Measurements from ENCODE around the gene SLC35E4. TPM values are rescaled to one million over a fixed set of nuclear protein-coding genes. Genes with fewer than 3 reads are reported as not detected.

The SLC35E4 gene
- total and polyA plus RNA-seq, 7 experiments from 2014 or later = 0.85 to 5.2 (median 2.3) TPM

DNA sequence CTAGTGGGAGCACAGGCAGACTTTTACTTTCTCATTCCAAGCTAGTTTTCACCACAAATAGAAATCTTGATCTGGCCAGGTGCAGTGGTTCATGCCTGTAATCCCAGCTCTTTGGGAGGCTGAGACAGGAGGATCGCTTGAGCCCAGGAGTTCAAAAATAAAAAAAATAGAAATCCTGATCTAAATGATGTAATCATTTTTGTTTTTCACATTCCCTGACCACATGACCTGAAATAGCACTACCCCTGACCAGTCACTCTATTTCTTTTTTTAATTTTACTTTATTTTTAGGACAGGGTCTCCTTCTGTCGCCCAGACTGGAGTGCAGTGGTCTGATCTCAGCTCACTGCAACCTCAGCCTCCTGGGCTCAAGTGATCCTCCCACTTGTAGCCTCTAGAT, 30.9 kb upstream of the SLC35E4 start:
- H3K27ac Mint-ChIP-seq = no peak overlapping the region

DNA sequence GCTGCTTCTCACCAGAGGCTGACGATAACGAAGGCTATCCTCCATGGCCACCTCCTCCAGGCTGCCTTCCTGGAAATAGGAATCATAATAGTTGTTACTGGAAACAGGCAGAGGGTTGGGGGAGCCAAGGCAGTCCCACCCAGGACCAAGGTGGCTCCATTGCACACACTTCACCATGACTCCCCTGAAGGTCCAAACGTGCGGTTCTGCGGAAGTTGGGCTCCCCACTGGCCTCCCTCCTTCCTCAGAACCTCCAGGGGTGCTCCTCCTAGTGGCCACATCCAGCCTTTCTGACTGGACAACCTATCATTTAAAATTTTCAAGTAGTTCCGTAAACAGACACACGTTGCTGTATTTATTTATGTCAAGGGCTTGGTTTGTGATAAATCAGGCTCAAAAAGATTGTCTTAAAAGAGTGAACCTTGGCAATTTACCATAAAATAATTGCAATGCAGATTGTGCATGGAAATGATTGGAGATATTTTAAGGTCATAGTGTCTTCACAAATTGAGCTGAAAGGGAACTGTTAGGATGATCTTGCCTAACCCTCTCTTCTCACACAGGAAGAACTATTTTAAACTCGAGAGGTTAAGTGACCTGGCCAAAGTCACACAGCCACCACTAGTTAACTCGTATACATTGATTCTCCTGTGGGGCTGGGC, 30.0 kb upstream of the SLC35E4 start:
- peak overlapping the region; percentile 26 to 95 (median 72) for H3K4me3 Mint-ChIP-seq
- H3K27ac Mint-ChIP-seq = peak overlapping the region in 5 of 9 donors; percentile 36 to 61 (median 57)
- Histone ChIP-seq H3K4me1 (ENCODE audit: control insufficient read depth in 2 of 2, insufficient read depth in 2 of 2, low read length in 2 of 2) (peaks cover 0 to 6% of the 10 kb centered on the region in 2 donors), H3K27ac (ENCODE audit: low read depth, low read length) (no peak overlapping the region), H3K9me3 (ENCODE audit: control insufficient read depth in 2 of 3, low read length in 3 of 3) (no peaks in the 10 kb centered on the region), H3K4me3 (ENCODE audit: low read length) (no peak overlapping the region), H3K27me3 (ENCODE audit: control insufficient read depth in 2 of 2, insufficient read depth in 2 of 2, low read length in 2 of 2) (no peaks in the 10 kb centered on the region), H3K36me3 (ENCODE audit: control insufficient read depth in 2 of 3, insufficient read depth in 3 of 3, low read length in 3 of 3) (no peaks in the 10 kb centered on the region)
- no peaks in the 10 kb centered on the region for H3K27me3 Mint-ChIP-seq
- POLR2A ChIA-PET = interaction anchor here (1.0 kb wide), 1 partner anchor 13 kb away, joined by 4 read pairs; no protein-coding TSS in a partner anchor
- CTCF ChIA-PET = interaction anchor here (0.7 kb wide), 1 partner anchor 10 kb away, joined by 3 read pairs; no protein-coding TSS in a partner anchor
- ATAC-seq (peak; percentile 51), DNase-seq (peak in 7 of 9 donors; percentile 21 to 42 (median 25))
- H3K4me1 Mint-ChIP-seq = peaks cover 24 to 54% (median 28%) of the 10 kb centered on the region in 7 donors
- H3K9me3 Mint-ChIP-seq = peaks cover 0 to 1% (median 0%) of the 10 kb centered on the region in 11 donors
- intact Hi-C loops (cut with micrococcal nuclease) = loop anchor here in 1 of 2 donors (2.0 kb wide), 1 partner anchor 13 kb away; no protein-coding TSS in a partner anchor
- H3K36me3 Mint-ChIP-seq = no peaks in the 10 kb centered on the region

More for the DNA sequence above, 30.9 kb upstream of the SLC35E4 start:
- ChIA-PET CTCF (interaction anchor here (0.7 kb wide), 1 partner anchor 15 kb away, joined by 3 read pairs; no protein-coding TSS in a partner anchor), POLR2A (interaction anchor here (1.0 kb wide), 1 partner anchor 12 kb away, joined by 4 read pairs; no protein-coding TSS in a partner anchor)
- peaks cover 0 to 6% of the 10 kb centered on the region in 2 donors for H3K4me1 ChIP-seq (ENCODE audit: control insufficient read depth in 2 of 2, insufficient read depth in 2 of 2, low read length in 2 of 2)
- no peak overlapping the region for H3K4me3 Mint-ChIP-seq
- DNase-seq (no peak), ATAC-seq (no peak)
- H3K4me1 Mint-ChIP-seq = peaks cover 24 to 45% (median 28%) of the 10 kb centered on the region in 7 donors
- intact Hi-C loops (cut with micrococcal nuclease) = no loop called here
- H3K27ac ChIP-seq (ENCODE audit: low read depth, low read length) = no peak overlapping the region
- no peaks in the 10 kb centered on the region for H3K27me3 Mint-ChIP-seq
- no peaks in the 10 kb centered on the region for H3K36me3 ChIP-seq (ENCODE audit: control insufficient read depth in 2 of 3, insufficient read depth in 3 of 3, low read length in 3 of 3)
- no peaks in the 10 kb centered on the region for H3K9me3 ChIP-seq (ENCODE audit: control insufficient read depth in 2 of 3, low read length in 3 of 3)
- peaks cover 0 to 1% (median 0%) of the 10 kb centered on the region in 11 donors for H3K9me3 Mint-ChIP-seq
- no peaks in the 10 kb centered on the region for H3K27me3 ChIP-seq (ENCODE audit: control insufficient read depth in 2 of 2, insufficient read depth in 2 of 2, low read length in 2 of 2)
- H3K36me3 Mint-ChIP-seq = no peaks in the 10 kb centered on the region
- no peak overlapping the region for H3K4me3 ChIP-seq (ENCODE audit: low read length)

DNA sequence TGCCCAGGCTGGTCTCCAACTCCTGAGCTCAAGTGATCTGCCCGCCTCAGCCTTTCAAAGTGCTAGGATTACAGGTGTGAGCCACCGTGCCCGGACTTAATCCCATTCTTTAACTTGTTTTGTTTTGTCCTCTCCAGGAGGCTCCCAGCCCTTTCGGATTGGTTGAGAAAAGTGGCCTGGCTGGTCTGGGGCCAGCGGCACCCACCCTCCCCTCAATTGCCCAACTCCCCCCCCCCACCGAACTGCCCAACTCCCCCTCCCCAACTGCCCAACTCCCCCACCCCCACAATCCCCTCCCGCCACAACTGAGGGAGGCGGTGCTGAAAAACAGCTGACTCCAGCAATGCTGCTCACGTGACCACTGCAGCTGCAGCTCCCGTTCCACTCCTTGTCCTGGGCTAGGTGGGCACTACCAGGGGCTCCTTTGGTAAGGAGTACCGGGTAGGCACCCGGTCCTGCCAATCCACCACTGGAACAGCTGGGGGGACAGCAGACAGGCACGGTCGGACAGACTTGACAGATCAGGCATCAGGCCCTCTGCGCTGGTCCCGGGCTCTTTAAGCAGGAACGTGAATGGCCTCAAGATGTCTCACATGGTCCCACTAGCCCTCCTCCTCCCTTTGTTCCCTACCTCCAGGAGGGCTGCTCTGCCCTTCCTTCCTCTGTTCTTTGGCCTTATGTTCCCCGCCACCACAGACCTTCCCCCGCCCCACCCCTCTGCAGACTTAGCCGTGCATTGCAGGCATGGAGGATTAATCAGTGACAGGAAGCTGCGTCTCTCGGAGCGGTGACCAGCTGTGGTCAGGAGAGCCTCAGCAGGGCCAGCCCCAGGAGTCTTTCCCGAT, 28.9 kb upstream of the SLC35E4 start, which contains the start of gene TCN2:
TSS of gene TCN2 (plus strand) at position 720 of the 845 bp plus-strand sequence. CDS start 158 bp downstream, outside the sequence.
- DNase-seq = peak in 8 of 9 donors; percentile 8 to 42 (median 22)
- Histone ChIP-seq H3K4me3 (ENCODE audit: low read length) (peak within 1 kb of the TSS; percentile 81), H3K4me1 (ENCODE audit: control insufficient read depth in 2 of 2, insufficient read depth in 2 of 2, low read length in 2 of 2) (peaks cover 0 to 6% of the 10 kb centered on the region in 2 donors), H3K36me3 (ENCODE audit: control insufficient read depth in 2 of 3, insufficient read depth in 3 of 3, low read length in 3 of 3) (no peaks in the 10 kb centered on the region), H3K27ac (ENCODE audit: low read depth, low read length) (peak within 1 kb of the TSS; percentile 56), H3K9me3 (ENCODE audit: control insufficient read depth in 2 of 3, low read length in 3 of 3) (no peaks in the 10 kb centered on the region), H3K27me3 (ENCODE audit: control insufficient read depth in 2 of 2, insufficient read depth in 2 of 2, low read length in 2 of 2) (no peaks in the 10 kb centered on the region)
- ChIA-PET POLR2A (interaction anchor here (0.6 to 2.2 kb wide), 3 partner anchors 15 to 626 kb away, joined by 4 to 8 read pairs (median 5); partner anchors contain the start of genes PES1 and SLC35E4), CTCF (no interaction called here)
- intact Hi-C loops (cut with micrococcal nuclease) = loop anchor here (1.0 to 2.0 kb wide), 2 partner anchors 14 kb away; no protein-coding TSS in a partner anchor
- Mint-ChIP-seq H3K9me3 (peaks cover 0 to 1% (median 0%) of the 10 kb centered on the region in 11 donors), H3K36me3 (no peaks in the 10 kb centered on the region), H3K4me3 (peak within 1 kb of the TSS; percentile 75 to 95 (median 90)), H3K27ac (peak within 1 kb of the TSS; percentile 47 to 86 (median 67)), H3K27me3 (no peaks in the 10 kb centered on the region), H3K4me1 (peaks cover 24 to 59% (median 28%) of the 10 kb centered on the region in 7 donors)
- peak; percentile 70 for ATAC-seq

DNA sequence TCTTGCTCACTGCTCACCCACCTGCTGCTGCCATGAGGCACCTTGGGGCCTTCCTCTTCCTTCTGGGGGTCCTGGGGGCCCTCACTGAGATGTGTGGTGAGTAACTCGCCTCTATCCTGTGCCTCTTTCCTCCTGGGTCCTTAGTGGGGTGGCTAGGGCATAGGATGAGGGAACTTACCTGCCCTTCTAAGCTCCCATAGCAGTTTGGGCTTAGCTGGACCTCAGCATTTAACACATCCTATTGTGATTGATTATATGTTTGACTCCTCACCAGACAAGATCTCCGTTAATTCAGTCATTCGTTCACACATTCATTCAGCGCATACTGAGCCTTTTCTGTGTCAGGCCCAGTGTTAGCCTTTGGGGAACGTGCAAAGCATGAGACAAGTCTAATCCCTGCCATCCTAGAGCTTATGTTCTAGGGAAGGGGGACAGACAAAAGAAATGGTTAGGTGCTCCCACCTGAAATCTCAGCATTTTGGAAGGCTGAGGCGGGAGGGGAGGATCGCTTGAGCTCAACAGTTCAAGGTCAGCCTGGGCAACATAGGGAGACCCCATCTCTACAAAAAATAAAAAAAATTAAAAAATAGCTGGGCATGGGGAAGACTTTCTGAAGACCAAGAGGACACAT, 28.2 kb upstream of the SLC35E4 start:
- ChIA-PET CTCF (no interaction called here), POLR2A (interaction anchor here (1.4 to 2.2 kb wide), 2 partner anchors 16 to 28 kb away, joined by 5 to 8 read pairs; partner anchors contain the start of genes PES1 and SLC35E4)
- H3K36me3 Mint-ChIP-seq = no peaks in the 10 kb centered on the region
- Histone ChIP-seq H3K36me3 (ENCODE audit: control insufficient read depth in 2 of 3, insufficient read depth in 3 of 3, low read length in 3 of 3) (no peaks in the 10 kb centered on the region), H3K27me3 (ENCODE audit: control insufficient read depth in 2 of 2, insufficient read depth in 2 of 2, low read length in 2 of 2) (no peaks in the 10 kb centered on the region), H3K4me3 (ENCODE audit: low read length) (peak overlapping the region; percentile 81), H3K4me1 (ENCODE audit: control insufficient read depth in 2 of 2, insufficient read depth in 2 of 2, low read length in 2 of 2) (peaks cover 0 to 6% of the 10 kb centered on the region in 2 donors), H3K9me3 (ENCODE audit: control insufficient read depth in 2 of 3, low read length in 3 of 3) (no peaks in the 10 kb centered on the region), H3K27ac (ENCODE audit: low read depth, low read length) (peak overlapping the region; percentile 56)
- H3K4me1 Mint-ChIP-seq = peaks cover 17 to 57% (median 25%) of the 10 kb centered on the region in 7 donors
- H3K4me3 Mint-ChIP-seq = peak overlapping the region; percentile 75 to 95 (median 90)
- ATAC-seq (no peak), DNase-seq (no peak)
- H3K27ac Mint-ChIP-seq = peak overlapping the region in 8 of 9 donors; percentile 47 to 86 (median 63)
- H3K9me3 Mint-ChIP-seq = no peaks in the 10 kb centered on the region
- intact Hi-C loops (cut with micrococcal nuclease) = loop anchor here (1.0 to 2.0 kb wide), 2 partner anchors 15 kb away; no protein-coding TSS in a partner anchor
- no peaks in the 10 kb centered on the region for H3K27me3 Mint-ChIP-seq

GRCh38 chr22:30607939-30608338, 27.6 kb upstream of the SLC35E4 start:
- ATAC-seq = no peak
- H3K4me3 Mint-ChIP-seq = peak overlapping the region in 6 of 10 donors; percentile 37 to 95 (median 88)

More at GRCh38 chr22:30607939-30608338, 27.6 kb upstream of the SLC35E4 start:
- H3K27ac ChIP-seq (ENCODE audit: low read depth, low read length) = no peak overlapping the region
- Mint-ChIP-seq H3K9me3 (no peaks in the 10 kb centered on the region), H3K27me3 (no peaks in the 10 kb centered on the region), H3K4me1 (peaks cover 14 to 57% (median 25%) of the 10 kb centered on the region in 7 donors), H3K27ac (no peak overlapping the region), H3K36me3 (no peaks in the 10 kb centered on the region)
- H3K4me1 ChIP-seq (ENCODE audit: control insufficient read depth in 2 of 2, insufficient read depth in 2 of 2, low read length in 2 of 2) = peaks cover 0 to 6% of the 10 kb centered on the region in 2 donors
- no peak overlapping the region for H3K4me3 ChIP-seq (ENCODE audit: low read length)
- no peak for DNase-seq
- H3K36me3 ChIP-seq (ENCODE audit: control insufficient read depth in 2 of 3, insufficient read depth in 3 of 3, low read length in 3 of 3) = no peaks in the 10 kb centered on the region
- CTCF ChIA-PET = no interaction called here
- intact Hi-C loops (cut with micrococcal nuclease) = loop anchor here (1.0 to 2.0 kb wide), 2 partner anchors 15 to 16 kb away; no protein-coding TSS in a partner anchor
- no peaks in the 10 kb centered on the region for H3K9me3 ChIP-seq (ENCODE audit: control insufficient read depth in 2 of 3, low read length in 3 of 3)
- POLR2A ChIA-PET = interaction anchor here (1.4 to 2.2 kb wide), 2 partner anchors 16 to 27 kb away, joined by 5 to 8 read pairs; partner anchors contain the start of genes PES1 and SLC35E4
- H3K27me3 ChIP-seq (ENCODE audit: control insufficient read depth in 2 of 2, insufficient read depth in 2 of 2, low read length in 2 of 2) = no peaks in the 10 kb centered on the region
